Measurements from ENCODE around the gene GPR27.

Gene GPR27

DNA sequence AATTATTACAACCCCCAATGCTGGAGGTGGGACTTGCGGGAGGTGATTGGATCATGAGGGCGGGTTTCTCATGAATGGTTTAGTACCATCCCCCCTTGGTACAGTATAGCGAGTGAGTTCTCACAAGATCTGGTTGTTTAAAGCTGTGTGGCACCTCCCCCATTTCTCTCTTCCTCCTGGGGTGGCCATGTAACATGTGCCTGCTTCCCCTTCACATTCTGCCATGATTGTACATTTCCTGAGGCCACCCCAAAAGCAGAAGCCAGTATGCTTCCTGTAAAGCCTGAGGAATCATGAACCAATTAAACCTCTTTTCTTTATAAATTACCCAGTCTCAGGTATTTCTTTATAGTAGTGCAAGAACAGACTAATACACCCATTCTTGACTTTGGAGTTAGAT, 51.5 kb downstream of the GPR27 start:
- in situ Hi-C loops (cut with HindIII; ENCODE audit: low pct_unique_long_range_greater_than_20kb, low sequenced_read_pairs), result no loop called here
- no peak for TF ChIP-seq JUND (IDR thresholded peaks at IDR 0.05; ENCODE audit: low read depth)
- no peak for DNase-seq (ENCODE audit: low read depth in 1 of 2, low spot score in 1 of 2)

DNA sequence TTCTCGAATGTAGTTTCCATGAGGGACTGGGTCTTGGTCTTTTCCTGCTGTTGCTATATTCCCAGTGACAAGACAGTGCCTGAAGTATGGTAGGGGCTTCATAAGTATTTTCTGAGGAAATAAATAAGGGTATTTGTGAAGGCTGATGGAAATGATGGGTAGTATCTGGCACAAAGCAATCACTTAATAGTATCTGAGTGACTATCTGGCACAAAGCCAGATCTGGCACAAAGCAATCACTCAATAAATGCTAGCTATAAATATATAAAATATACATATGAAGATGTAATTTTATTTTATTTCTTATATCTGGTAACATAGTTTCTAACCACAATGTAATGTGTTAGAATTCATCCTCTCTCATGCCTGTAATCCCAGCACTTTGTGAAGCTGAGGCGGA, 52.0 kb downstream of the GPR27 start:
- TF ChIP-seq JUND (IDR thresholded peaks at IDR 0.05; ENCODE audit: low read depth), result no peak
- in situ Hi-C loops (cut with HindIII; ENCODE audit: low pct_unique_long_range_greater_than_20kb, low sequenced_read_pairs), result no loop called here

More for the DNA sequence above, 52.0 kb downstream of the GPR27 start:
- DNase-seq (ENCODE audit: low read depth in 1 of 2, low spot score in 1 of 2), result no peak
